Activated B cell treated with CpG ODN at 0.5 μM for 24 hours (primary cell): Measurements from ENCODE around the gene MSI2. TPM values are rescaled to one million over a fixed set of nuclear protein-coding genes. Genes with fewer than 3 reads are reported as not detected.

Source experiments
- ATAC-seq: fragments of 200-7000 bp; cut with Tn5 transposase; one replicate; pipeline ENCODE4 v1.10.0; 2021; ENCODE audit warnings: low read depth, mild to moderate bottlenecking, moderate library complexity
- CTCF ChIA-PET: fragments of 350-600 bp; sonication (Branson Sonifier 250); formaldehyde crosslinking; loops from one replicate; lab custom pipeline; 2021; ENCODE audit warnings: antibody characterized with exemption; lab: Charles Lee
- POLR2A ChIA-PET: fragments of 350-600 bp; sonication (Branson Sonifier 250); formaldehyde crosslinking; loops from one replicate; lab custom pipeline; 2021; ENCODE audit warnings: antibody characterized with exemption; lab: Charles Lee
- DNase-seq: peaks from one replicate; pipeline ENCODE4 v3.0.0; 2022
- H3K27ac Mint-ChIP-seq: one replicate; pipeline ENCODE4 v1.8.0; 2020; ENCODE audit warnings: mixed read lengths
- H3K27me3 Mint-ChIP-seq: one replicate; pipeline ENCODE4 v1.8.0; 2021; ENCODE audit warnings: mixed read lengths
- H3K36me3 Mint-ChIP-seq: one replicate; pipeline ENCODE4 v1.8.0; 2021; ENCODE audit warnings: low read depth, mixed read lengths
- H3K4me1 Mint-ChIP-seq: one replicate; pipeline ENCODE4 v1.8.0; 2021; ENCODE audit warnings: mixed read lengths
- H3K4me3 Mint-ChIP-seq: one replicate; pipeline ENCODE4 v1.8.0; 2020; ENCODE audit warnings: mild to moderate bottlenecking, mixed read lengths
- H3K9me3 Mint-ChIP-seq: one replicate; pipeline ENCODE4 v1.8.0; 2020; ENCODE audit warnings: mixed read lengths
- intact Hi-C: fragments of 100-400 bp; cut with micrococcal nuclease; formaldehyde crosslinking; loops from one replicate; pipeline ENCODE4 v1.15.1; 2024
- total RNA-seq: library from RNA; stranded (reverse); gene quantifications from 2 replicates; pipeline ENCODE4 v1.2.3, GENCODE V29; 2022
- TF ChIP-seq, protein P1 (sequence below): fragments of 200-600 bp; IDR thresholded peaks from one replicate; pipeline ENCODE4 v1.8.0; 2022; ENCODE audit warnings: antibody characterized with exemption, mild to moderate bottlenecking

The MSI2 gene
- total RNA-seq, 1 donor from 2014 or later, result 102 TPM

DNA sequence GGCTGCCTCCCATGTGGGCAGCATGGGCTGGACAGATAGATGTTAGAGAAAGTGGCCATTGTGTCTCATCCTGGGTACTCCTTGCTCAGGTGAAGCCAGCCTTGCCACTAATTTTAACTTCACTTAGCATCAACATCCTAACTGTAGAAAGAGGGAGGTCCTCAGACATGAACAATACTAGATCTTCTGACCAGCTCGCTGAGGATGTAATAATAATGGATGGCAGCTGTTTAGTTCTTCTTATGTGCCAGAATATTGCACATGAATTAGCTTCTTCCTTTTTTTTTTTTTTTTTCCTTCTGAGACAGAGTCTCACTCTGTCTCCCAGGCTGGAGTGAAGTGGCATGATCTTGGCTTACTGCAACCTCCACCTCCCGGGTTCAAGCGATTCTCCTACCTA lies 256.4 kb downstream of the MSI2 start:
- H3K4me1 Mint-ChIP-seq, result peaks cover 25% of the 10 kb centered on the region
- DNase-seq (no peak), ATAC-seq (no peak)
- H3K27me3 Mint-ChIP-seq, result no peaks in the 10 kb centered on the region
- TF ChIP-seq, protein P1, sequence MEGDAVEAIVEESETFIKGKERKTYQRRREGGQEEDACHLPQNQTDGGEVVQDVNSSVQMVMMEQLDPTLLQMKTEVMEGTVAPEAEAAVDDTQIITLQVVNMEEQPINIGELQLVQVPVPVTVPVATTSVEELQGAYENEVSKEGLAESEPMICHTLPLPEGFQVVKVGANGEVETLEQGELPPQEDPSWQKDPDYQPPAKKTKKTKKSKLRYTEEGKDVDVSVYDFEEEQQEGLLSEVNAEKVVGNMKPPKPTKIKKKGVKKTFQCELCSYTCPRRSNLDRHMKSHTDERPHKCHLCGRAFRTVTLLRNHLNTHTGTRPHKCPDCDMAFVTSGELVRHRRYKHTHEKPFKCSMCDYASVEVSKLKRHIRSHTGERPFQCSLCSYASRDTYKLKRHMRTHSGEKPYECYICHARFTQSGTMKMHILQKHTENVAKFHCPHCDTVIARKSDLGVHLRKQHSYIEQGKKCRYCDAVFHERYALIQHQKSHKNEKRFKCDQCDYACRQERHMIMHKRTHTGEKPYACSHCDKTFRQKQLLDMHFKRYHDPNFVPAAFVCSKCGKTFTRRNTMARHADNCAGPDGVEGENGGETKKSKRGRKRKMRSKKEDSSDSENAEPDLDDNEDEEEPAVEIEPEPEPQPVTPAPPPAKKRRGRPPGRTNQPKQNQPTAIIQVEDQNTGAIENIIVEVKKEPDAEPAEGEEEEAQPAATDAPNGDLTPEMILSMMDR, result no peak
- ChIA-PET CTCF (interaction anchor here (0.8 kb wide), 1 partner anchor 270 kb away, joined by 3 read pairs; no protein-coding TSS in a partner anchor), POLR2A (no interaction called here)
- H3K27ac Mint-ChIP-seq, result no peak overlapping the region
- H3K36me3 Mint-ChIP-seq, result peaks cover 3% of the 10 kb centered on the region
- H3K4me3 Mint-ChIP-seq, result no peak overlapping the region
- no peaks in the 10 kb centered on the region for H3K9me3 Mint-ChIP-seq
- intact Hi-C loops, result no loop called here

DNA sequence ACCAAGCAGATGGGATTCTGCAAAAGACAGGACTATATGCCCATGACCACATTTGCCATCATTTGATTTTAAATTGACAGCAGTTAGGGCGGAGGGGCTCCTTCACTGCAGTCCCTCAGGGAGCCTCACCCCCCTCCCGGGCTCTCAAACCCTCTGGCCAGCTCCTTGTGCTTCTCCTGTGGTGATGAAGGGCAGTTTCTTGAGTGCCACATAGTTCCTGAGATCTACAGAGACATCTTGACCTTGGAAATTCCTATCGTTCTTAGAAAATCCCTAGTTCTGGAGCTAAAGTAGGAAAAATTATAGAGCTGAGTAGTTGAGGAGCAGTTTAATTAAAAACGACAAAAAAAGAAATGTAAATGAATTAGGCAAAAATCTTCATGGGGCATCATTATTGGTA lies 257.2 kb downstream of the MSI2 start:
- H3K4me3 Mint-ChIP-seq, result no peak overlapping the region
- DNase-seq (no peak), ATAC-seq (no peak)
- peaks cover 3% of the 10 kb centered on the region for H3K36me3 Mint-ChIP-seq
- H3K9me3 Mint-ChIP-seq, result no peaks in the 10 kb centered on the region
- CTCF ChIA-PET, result no interaction called here
- TF ChIP-seq, protein P1, result no peak
- H3K27me3 Mint-ChIP-seq, result no peaks in the 10 kb centered on the region
- H3K27ac Mint-ChIP-seq, result no peak overlapping the region
- peaks cover 20% of the 10 kb centered on the region for H3K4me1 Mint-ChIP-seq
- POLR2A ChIA-PET, result no interaction called here
- intact Hi-C loops, result no loop called here

DNA sequence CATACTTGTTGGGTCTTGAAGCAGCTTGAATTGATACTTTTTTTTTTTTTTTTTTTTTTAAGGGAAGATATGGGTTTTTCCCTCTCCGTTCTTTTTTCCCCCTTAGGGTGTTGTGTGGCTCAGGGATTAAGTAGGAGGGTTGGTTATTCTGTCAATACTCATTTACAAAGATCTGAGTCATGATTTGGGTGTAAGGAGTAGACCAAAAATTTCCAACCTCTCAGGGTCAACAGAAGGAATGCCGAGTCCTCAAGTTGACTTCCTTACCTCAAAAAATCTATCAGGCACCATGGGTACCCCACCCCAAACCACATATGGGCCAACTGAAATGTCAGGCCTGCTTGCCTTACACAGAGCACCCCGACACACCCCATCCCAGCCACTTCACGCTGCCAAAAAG lies 258.3 kb downstream of the MSI2 start:
- POLR2A ChIA-PET, result no interaction called here
- H3K27ac Mint-ChIP-seq, result no peak overlapping the region
- intact Hi-C loops, result loop anchor here (1.0 kb wide), 1 partner anchor 271 kb away; no protein-coding TSS in a partner anchor

DNA sequence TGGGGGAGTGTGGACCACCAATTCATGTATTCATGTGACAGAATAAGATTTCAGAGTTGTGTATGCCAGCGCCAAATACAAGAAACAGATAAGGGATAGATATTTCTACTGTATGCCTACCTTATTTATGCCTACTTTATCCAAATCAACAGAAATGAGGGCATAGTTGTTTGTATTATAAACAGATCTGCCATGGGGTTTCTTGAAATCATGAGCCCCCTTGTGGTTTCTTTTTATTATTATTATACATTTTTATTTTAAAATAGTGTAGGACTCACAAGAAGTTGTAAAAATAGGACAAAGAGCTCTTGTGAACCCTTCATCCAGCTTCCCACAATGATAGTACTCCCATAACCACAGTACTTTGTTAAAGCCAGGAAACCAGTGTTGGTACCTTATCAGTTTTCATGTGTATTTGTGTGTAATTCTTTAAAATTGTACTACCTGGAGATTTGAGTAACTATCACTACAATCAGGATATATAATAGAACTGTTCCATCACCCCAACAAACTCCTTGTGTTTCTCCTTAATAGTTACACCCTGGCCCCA lies 259.4 kb downstream of the MSI2 start:
- intact Hi-C loops, result loop anchor here (1.0 kb wide), 1 partner anchor 272 kb away; no protein-coding TSS in a partner anchor
- ATAC-seq (no peak), DNase-seq (no peak)
- ChIA-PET POLR2A (no interaction called here), CTCF (interaction anchor here (0.6 to 1.3 kb wide), 5 partner anchors 29 to 273 kb away, joined by 3 to 7 read pairs (median 4); no protein-coding TSS in a partner anchor)
- peaks cover 2% of the 10 kb centered on the region for H3K4me1 Mint-ChIP-seq
- TF ChIP-seq, protein P1, result no peak
- peaks cover 3% of the 10 kb centered on the region for H3K36me3 Mint-ChIP-seq
- no peak overlapping the region for H3K27ac Mint-ChIP-seq
- H3K9me3 Mint-ChIP-seq, result no peaks in the 10 kb centered on the region
- no peak overlapping the region for H3K4me3 Mint-ChIP-seq
- no peaks in the 10 kb centered on the region for H3K27me3 Mint-ChIP-seq

More for the DNA sequence above, 258.3 kb downstream of the MSI2 start:
- Mint-ChIP-seq H3K4me3 (no peak overlapping the region), H3K4me1 (peaks cover 9% of the 10 kb centered on the region), H3K36me3 (peaks cover 3% of the 10 kb centered on the region), H3K27me3 (no peaks in the 10 kb centered on the region), H3K9me3 (no peaks in the 10 kb centered on the region)
- no peak for DNase-seq
- TF ChIP-seq, protein P1, result no peak
- CTCF ChIA-PET, result interaction anchor here (0.8 kb wide), 1 partner anchor 271 kb away, joined by 4 read pairs; no protein-coding TSS in a partner anchor
- ATAC-seq, result no peak

DNA sequence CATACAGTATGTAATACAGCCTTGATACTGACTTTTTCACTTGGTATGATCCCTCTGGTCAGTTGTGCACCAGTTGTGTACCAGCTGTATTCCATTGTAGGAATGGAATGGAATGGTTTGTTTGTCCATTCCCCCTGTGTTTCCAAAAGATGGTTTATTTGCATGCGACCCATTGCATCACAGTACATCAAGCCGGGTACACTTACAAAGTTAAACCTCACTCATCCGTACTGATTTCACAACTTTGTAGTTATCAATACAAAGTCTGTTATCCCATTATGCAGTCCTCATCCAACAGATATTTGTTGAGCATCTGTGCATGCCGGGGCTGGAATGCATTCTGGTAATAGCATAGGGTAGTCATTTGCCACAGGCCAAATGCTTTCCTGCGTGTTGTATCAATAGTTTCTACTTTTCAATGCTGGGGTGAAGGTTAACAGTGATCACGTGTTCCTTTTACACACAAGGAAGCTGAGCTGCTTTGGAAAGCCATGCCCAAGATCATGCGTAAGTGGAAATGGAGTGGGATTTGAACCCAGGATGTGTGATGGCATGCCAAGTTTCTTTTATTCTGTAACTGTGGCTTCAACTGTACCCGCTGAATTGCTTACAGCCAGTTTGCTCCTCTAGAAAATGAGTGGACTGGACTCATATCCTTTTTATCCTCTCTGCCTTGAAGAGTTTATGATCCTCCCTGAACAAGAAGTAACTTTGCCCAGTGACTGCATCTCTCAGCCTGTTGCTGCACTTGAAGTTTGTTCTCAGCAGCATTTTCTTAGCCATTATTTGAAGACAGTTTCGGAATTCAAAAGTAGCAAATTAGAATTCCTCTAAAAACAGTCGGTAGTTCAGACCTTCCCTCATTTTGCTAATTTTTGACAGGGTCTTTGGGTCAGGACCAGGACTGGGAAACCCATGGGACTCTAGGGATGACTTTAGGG lies 260.2 kb downstream of the MSI2 start:
- POLR2A ChIA-PET, result no interaction called here
- CTCF ChIA-PET, result interaction anchor here (0.6 to 1.3 kb wide), 4 partner anchors 38 to 274 kb away, joined by 3 to 7 read pairs (median 5); no protein-coding TSS in a partner anchor
- H3K9me3 Mint-ChIP-seq, result no peaks in the 10 kb centered on the region
- intact Hi-C loops, result no loop called here
- no peak overlapping the region for H3K27ac Mint-ChIP-seq
- ATAC-seq (no peak), DNase-seq (no peak)
- TF ChIP-seq, protein P1, result no peak
- H3K4me3 Mint-ChIP-seq, result no peak overlapping the region
- peaks cover 3% of the 10 kb centered on the region for H3K36me3 Mint-ChIP-seq
- no peaks in the 10 kb centered on the region for H3K27me3 Mint-ChIP-seq
- H3K4me1 Mint-ChIP-seq, result peaks cover 3% of the 10 kb centered on the region
